Fibroblast of peridontal ligament (primary cell): ENCODE measurements around the gene THOC2.
"Not testable (repeated sequence)": the region's sequence is repeated elsewhere in the genome, so short reads cannot be mapped to it uniquely, and the experiment has no call there.

Experiments used
- DNase-seq: peaks from one replicate; pipeline ENCODE4 v3.0.0-alpha.2; 2010; ENCODE audit errors: extremely low read depth

The THOC2 gene

GRCh38 chrX:123580792-123581191 is 152.1 kb downstream of the THOC2 start:
- DNase-seq: no peak

DNA sequence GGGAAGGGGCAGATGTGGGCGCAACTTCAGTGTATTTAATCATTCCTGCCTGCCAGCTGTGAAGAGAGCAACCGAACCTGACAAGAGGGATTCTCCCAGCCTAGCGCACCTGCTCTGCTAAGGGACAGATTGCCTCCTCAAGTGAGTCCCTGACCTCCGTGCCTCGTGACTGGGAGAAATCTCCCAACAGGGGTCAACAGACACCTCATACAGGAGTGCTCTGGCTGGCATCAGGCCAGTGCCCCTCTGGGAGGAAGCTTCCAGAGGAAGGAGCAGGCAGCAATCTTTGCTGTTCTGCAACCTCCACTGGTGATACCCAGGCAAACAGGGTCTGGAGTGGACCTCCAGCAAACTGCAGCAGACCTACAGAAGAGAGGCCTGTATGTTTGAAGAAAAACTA is 158.8 kb downstream of the THOC2 start:
- DNase-seq: not testable (repeated sequence)

DNA sequence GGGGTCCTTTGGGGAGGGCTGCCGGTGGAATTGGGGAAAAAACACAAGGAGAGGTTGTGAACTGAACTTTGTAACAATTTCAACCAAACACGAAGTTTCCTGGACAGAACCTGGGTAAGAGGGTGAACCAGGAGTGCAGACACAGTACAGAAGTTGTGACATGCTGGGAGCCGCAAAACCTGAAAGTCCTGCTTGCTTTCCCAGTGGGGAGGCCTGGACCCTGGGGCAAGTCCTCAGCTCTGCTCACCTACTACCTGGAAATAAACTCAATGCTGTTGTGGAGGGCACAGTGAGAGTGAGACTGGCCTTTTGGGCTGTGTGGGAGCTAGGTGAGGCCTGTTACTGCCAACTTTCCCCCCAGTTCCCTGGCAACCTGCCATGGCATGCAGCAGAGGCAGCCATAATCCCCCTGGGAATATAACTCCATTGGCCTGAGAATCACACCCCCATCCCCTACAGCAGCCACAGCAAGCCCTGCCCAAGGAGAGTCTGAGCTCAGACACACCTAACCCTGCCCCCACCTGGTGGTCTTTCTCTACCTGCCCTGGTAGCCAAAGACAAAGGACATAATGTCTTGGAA is 162.8 kb downstream of the THOC2 start:
- no peak for DNase-seq

GRCh38 chrX:123563167-123563566 is 169.7 kb downstream of the THOC2 start:
- DNase-seq: no peak

GRCh38 chrX:123562342-123563146 is 170.3 kb downstream of the THOC2 start:
- no peak for DNase-seq

DNA sequence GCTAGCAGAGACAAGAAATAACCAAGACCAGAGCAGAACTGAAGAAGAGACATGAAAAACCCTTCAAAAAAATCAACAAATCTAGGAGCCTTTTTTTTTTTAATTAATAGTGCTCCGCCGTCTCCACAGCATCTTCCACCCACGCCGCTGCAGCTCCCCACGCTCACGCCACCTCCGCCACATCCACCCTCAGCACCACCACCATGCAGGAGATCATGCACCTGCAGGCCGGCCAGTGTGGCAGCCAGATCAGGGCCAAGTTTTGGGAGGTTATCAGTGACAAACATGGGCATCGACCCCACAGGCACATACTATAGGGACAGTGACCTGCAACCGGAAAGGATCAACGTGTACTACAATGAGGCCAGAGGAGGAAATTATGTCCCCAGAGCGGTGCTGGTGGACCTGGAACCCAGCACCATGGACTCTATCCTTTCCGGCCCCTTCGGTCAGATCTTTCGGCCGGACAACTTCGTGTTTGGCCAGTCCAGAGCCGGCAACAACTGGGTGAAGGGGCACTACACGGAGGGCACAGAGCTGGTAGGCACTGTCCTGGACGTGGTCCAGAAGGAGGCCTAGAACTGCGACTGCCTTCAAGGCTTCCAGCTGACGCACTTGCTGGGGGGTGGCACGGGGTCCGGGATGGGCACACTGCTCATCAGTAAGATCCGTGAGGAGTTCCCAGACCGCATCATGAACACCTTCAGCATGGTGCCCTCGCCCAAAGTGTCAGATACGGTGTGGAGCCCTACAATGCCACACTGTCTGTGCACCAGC is 171.2 kb downstream of the THOC2 start:
- DNase-seq: no peak

GRCh38 chrX:123550829-123551228 is 182.0 kb downstream of the THOC2 start:
- DNase-seq: no peak
